OCI-LY7 (cell line): ENCODE data around the gene DHX9. TPM values are rescaled to one million over a fixed set of nuclear protein-coding genes. Genes with fewer than 3 reads are reported as not detected.

Source experiments
- BruUV-seq: library from RNA; stranded (reverse); fragments of 400-500 nt; replicated peaks from 2 replicates; lab custom pipeline; 2021; lab: Mats Ljungman, UMichigan
- CTCF ChIA-PET: fragments of 300-600 bp; sonication (Branson Sonifier 250); formaldehyde crosslinking; loops from one replicate; lab custom pipeline; 2022; ENCODE audit warnings: antibody characterized with exemption; ENCODE audit not compliant: unreplicated experiment; lab: Charles Lee
- POLR2A ChIA-PET: fragments of 300-600 bp; sonication (Branson Sonifier 250); formaldehyde crosslinking; loops from one replicate; lab custom pipeline; 2022; ENCODE audit warnings: antibody characterized with exemption; lab: Charles Lee
- DNase-seq: peaks from one replicate; pipeline ENCODE4 v3.0.0-alpha.2; 2015; ENCODE audit warnings: low spot score
- H2AFZ ChIP-seq: fragments of 200-600 bp; sonication (generic), shearing (Covaris generic); 2 replicates; pipeline ENCODE4 v1.6.1; 2014; ENCODE audit warnings: mild to moderate bottlenecking, antibody characterized with exemption, low read length, moderate library complexity
- H3K27ac ChIP-seq: fragments of 200-600 bp; sonication (generic); 2 replicates; pipeline ENCODE4 v1.5.1; 2014; ENCODE audit warnings: mixed run types, low read depth, mild to moderate bottlenecking, moderate library complexity, low read length, inconsistent platforms; ENCODE audit not compliant: poor library complexity, severe bottlenecking
- H3K36me3 ChIP-seq: fragments of 200-600 bp; sonication (generic); 2 replicates; pipeline ENCODE4 v1.6.1; 2014; ENCODE audit warnings: mild to moderate bottlenecking, antibody characterized with exemption, low read length, moderate library complexity, mixed read lengths; ENCODE audit not compliant: insufficient read depth
- H3K4me1 ChIP-seq: fragments of 200-600 bp; sonication (generic); 2 replicates; pipeline ENCODE4 v1.5.1; 2014; ENCODE audit warnings: mild to moderate bottlenecking, low read length; ENCODE audit not compliant: insufficient read depth, poor library complexity, severe bottlenecking
- H3K4me2 ChIP-seq: fragments of 200-600 bp; sonication (generic); 2 replicates; pipeline ENCODE4 v1.6.1; 2014; ENCODE audit warnings: mild to moderate bottlenecking, low read length
- H3K4me3 ChIP-seq: fragments of 200-600 bp; sonication (generic); 2 replicates; pipeline ENCODE4 v1.5.1; 2014; ENCODE audit warnings: mild to moderate bottlenecking, low read depth, low read length; ENCODE audit not compliant: poor library complexity, severe bottlenecking
- H3K79me2 ChIP-seq: fragments of 200-600 bp; sonication (generic); 2 replicates; pipeline ENCODE4 v1.6.1; 2016; ENCODE audit warnings: low read depth, mild to moderate bottlenecking, low read length, moderate library complexity, mixed read lengths; ENCODE audit not compliant: insufficient read depth
- H3K9me2 ChIP-seq: fragments of 200-600 bp; sonication (generic); 2 replicates; pipeline ENCODE4 v1.6.1; 2016; ENCODE audit warnings: mild to moderate bottlenecking, low read length, mixed read lengths; ENCODE audit not compliant: insufficient read depth
- H3K9me3 ChIP-seq: fragments of 200-600 bp; sonication (generic); 2 replicates; pipeline ENCODE4 v1.6.1; 2014; ENCODE audit warnings: mild to moderate bottlenecking, mixed run types, low read length, mixed read lengths
- H4K20me1 ChIP-seq: fragments of 200-600 bp; sonication (generic); 2 replicates; pipeline ENCODE4 v1.6.1; 2014; ENCODE audit warnings: mild to moderate bottlenecking, antibody characterized with exemption, low read length, moderate library complexity, mixed read lengths; ENCODE audit not compliant: insufficient read depth
- EZH2phosphoT487 ChIP-seq: fragments of 200-600 bp; sonication (generic); IDR thresholded peaks from 2 replicates; pipeline ENCODE4 v1.6.1; 2018; ENCODE audit warnings: low read depth, borderline replicate concordance, mild to moderate bottlenecking, mixed run types, antibody characterized with exemption, low read length, moderate library complexity, mixed read lengths
- intact Hi-C: fragments of 100-400 bp; cut with micrococcal nuclease; formaldehyde crosslinking; loops from one replicate; pipeline ENCODE4 v1.10.0; 2022; ENCODE audit not compliant: unreplicated experiment
- total RNA-seq, 2 experiments: library from RNA; depleted of rRNA in 1 of 2; stranded (reverse); fragments of >200 nt in 1 of 2; shearing (Covaris generic) in 1 of 2; gene quantifications; 2 replicates each; pipeline ENCODE4 v1.2.3, GENCODE V29; 2014 to 2022
- TF ChIP-seq, protein P1 (sequence below): fragments of 200-600 bp; sonication (generic); conservative IDR thresholded peaks from 2 replicates; pipeline ENCODE4 v1.5.1; 2014; ENCODE audit warnings: mild to moderate bottlenecking, antibody characterized with exemption, low read length, moderate library complexity, mixed read lengths

DHX9 gene
- total RNA-seq, 2 experiments from 2014 or later: 217 to 271 TPM

DNA sequence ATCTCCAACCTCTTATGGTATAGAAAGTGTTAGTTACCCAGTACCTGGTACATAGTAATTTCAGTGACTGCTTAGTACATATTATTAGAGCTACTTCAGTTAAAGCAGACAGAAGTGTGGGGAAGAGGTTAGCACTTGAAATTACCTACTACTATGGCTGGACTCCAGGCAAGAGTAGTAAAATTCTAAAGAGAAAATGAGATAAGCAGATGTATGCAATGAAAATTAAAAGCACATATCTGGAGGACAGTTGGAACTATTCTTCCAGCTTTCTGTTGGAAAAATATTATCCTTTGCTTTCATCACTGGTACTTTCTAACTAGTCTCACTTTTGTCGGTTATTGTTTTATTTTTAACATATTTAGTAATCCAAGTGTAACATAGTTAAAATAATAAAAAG, 23.7 kb downstream of the DHX9 start:
- no peak for TF ChIP-seq EZH2phosphoT487
- TF ChIP-seq, protein P1, sequence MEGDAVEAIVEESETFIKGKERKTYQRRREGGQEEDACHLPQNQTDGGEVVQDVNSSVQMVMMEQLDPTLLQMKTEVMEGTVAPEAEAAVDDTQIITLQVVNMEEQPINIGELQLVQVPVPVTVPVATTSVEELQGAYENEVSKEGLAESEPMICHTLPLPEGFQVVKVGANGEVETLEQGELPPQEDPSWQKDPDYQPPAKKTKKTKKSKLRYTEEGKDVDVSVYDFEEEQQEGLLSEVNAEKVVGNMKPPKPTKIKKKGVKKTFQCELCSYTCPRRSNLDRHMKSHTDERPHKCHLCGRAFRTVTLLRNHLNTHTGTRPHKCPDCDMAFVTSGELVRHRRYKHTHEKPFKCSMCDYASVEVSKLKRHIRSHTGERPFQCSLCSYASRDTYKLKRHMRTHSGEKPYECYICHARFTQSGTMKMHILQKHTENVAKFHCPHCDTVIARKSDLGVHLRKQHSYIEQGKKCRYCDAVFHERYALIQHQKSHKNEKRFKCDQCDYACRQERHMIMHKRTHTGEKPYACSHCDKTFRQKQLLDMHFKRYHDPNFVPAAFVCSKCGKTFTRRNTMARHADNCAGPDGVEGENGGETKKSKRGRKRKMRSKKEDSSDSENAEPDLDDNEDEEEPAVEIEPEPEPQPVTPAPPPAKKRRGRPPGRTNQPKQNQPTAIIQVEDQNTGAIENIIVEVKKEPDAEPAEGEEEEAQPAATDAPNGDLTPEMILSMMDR: no peak
- intact Hi-C loops: no loop called here
- no peak for DNase-seq
- Histone ChIP-seq H3K9me2 (no peaks in the 10 kb centered on the region), H3K27ac (no peak overlapping the region), H3K79me2 (peaks cover 39% of the 10 kb centered on the region; the same call in 1 of the 2 replicates), H3K9me3 (no peaks in the 10 kb centered on the region), H3K4me3 (no peak overlapping the region), H3K4me2 (no peak overlapping the region), H3K4me1 (no peaks in the 10 kb centered on the region), H4K20me1 (peaks cover 26% of the 10 kb centered on the region), H3K36me3 (peaks cover 99% of the 10 kb centered on the region), H2AFZ (no peak overlapping the region)
- no TSS peak for BruUV-seq
- ChIA-PET CTCF (no interaction called here), POLR2A (interaction anchor here (1.0 kb wide), 1 partner anchor 9 kb away, joined by 3 read pairs; no protein-coding TSS in a partner anchor)

DNA sequence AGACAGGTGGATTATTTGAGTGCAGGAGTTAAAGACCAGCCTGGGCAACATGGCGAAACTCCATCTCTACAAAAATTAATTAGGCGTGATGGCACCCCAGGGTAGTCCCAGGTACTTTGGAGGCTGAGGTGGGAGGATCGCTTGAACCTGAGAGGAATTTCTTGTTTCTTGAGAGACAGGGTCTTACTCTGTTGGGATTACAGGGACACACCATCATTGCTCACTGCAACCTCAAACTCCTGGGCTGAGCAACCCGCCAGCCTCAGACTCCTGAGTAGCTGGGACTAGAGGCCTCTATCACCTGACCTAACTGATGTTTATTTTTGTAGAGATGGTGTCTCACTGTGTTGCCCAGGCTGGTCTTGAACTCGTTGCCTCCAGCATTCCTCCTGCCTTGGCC, 24.8 kb downstream of the DHX9 start:
- Histone ChIP-seq H4K20me1 (peaks cover 18% of the 10 kb centered on the region), H3K27ac (no peak overlapping the region), H3K4me3 (no peak overlapping the region), H3K4me2 (no peak overlapping the region), H3K4me1 (no peaks in the 10 kb centered on the region), H3K9me3 (no peaks in the 10 kb centered on the region), H3K79me2 (peaks cover 39% of the 10 kb centered on the region; the same call in 1 of the 2 replicates), H3K36me3 (peaks cover 99% of the 10 kb centered on the region), H2AFZ (no peak overlapping the region), H3K9me2 (no peaks in the 10 kb centered on the region)
- BruUV-seq: no TSS peak
- TF ChIP-seq EZH2phosphoT487: no peak
- TF ChIP-seq, protein P1: no peak
- intact Hi-C loops: no loop called here
- no peak for DNase-seq
- POLR2A ChIA-PET: no interaction called here
- CTCF ChIA-PET: no interaction called here

DNA sequence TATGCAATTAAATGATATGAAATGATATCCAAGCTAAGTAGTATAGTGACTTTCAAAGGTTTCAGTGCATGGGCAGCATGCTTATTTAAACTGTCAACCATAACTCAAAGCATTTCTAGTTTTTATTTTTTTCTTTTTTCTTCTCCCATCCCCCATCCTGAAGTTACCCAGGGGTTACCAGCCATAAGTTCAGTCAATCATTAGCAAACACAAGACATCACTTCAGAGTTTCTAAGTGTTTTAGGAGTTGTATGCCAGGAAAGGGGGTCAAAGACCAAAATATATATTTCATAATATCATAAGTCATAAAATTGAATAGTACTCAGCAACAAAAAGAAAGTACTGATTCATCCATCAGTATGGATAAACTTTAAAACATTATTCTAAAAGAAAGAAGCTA, 28.7 kb downstream of the DHX9 start:
- intact Hi-C loops: no loop called here
- Histone ChIP-seq H4K20me1 (0 out of 2 replicates have a peak, but pooled peaks cover 3% of the 10 kb centered on the region), H3K4me3 (no peak overlapping the region), H3K4me1 (no peaks in the 10 kb centered on the region), H3K79me2 (peaks cover 28% of the 10 kb centered on the region; the same call in 1 of the 2 replicates), H3K9me3 (no peaks in the 10 kb centered on the region), H3K4me2 (no peak overlapping the region), H2AFZ (no peak overlapping the region), H3K9me2 (no peaks in the 10 kb centered on the region), H3K36me3 (peaks cover 100% of the 10 kb centered on the region), H3K27ac (no peak overlapping the region)
- no peak for TF ChIP-seq EZH2phosphoT487
- TF ChIP-seq, protein P1: no peak
- BruUV-seq: TSS peak; percentile 2
- DNase-seq: no peak
- ChIA-PET CTCF (no interaction called here), POLR2A (interaction anchor here (0.6 to 1.3 kb wide), 3 partner anchors 11 to 60 kb away, joined by 3 to 5 read pairs (median 3); no protein-coding TSS in a partner anchor)
